T-helper 1 cell treated with Interleukin-12 subunit alpha and Interleukin-12 subunit beta and Interleukin-4 antibody, amounts not matched to agents 30 μg/mL and 1 μg/mL, for 36 hours (primary cell): Measurements from ENCODE around the gene LTB.
"Not testable (repeated sequence)": the region's sequence is repeated elsewhere in the genome, so short reads cannot be mapped to it uniquely, and the experiment has no call there.

Experiments
- H3K27ac Mint-ChIP-seq: one replicate; pipeline ENCODE4 v1.8.0; 2021; ENCODE audit warnings: mild to moderate bottlenecking, mixed read lengths
- H3K27me3 Mint-ChIP-seq: one replicate; pipeline ENCODE4 v1.8.0; 2021; ENCODE audit warnings: low read depth, mixed read lengths
- H3K36me3 Mint-ChIP-seq: one replicate; pipeline ENCODE4 v1.8.0; 2021; ENCODE audit warnings: low read depth, mixed read lengths
- H3K4me1 Mint-ChIP-seq: one replicate; pipeline ENCODE4 v1.8.0; 2021; ENCODE audit warnings: low read depth, mixed read lengths
- H3K4me3 Mint-ChIP-seq: one replicate; pipeline ENCODE4 v1.8.0; 2021; ENCODE audit warnings: mild to moderate bottlenecking, moderate library complexity, mixed read lengths
- H3K9me3 Mint-ChIP-seq: one replicate; pipeline ENCODE4 v1.8.0; 2021; ENCODE audit warnings: mixed read lengths

The LTB gene

DNA sequence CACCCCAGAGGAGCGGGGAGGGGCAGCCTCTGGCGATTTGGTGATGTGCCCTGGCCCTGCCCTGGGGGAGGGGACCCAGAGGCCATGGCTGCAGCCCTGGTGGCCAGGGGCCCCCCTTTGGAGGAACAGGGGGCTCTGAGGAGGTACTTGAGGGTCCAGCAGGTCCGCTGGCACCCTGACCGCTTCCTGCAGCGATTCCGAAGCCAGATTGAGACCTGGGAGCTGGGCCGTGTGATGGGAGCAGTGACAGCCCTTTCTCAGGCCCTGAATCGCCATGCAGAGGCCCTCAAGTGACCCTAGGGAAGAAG lies 24.0 kb downstream of the LTB start:
- Mint-ChIP-seq H3K27ac (no peak overlapping the region), H3K4me1 (peaks cover 54% of the 10 kb centered on the region), H3K27me3 (peaks cover 20% of the 10 kb centered on the region), H3K36me3 (peaks cover 36% of the 10 kb centered on the region), H3K9me3 (no peaks in the 10 kb centered on the region), H3K4me3 (peak overlapping the region; percentile 87)

DNA sequence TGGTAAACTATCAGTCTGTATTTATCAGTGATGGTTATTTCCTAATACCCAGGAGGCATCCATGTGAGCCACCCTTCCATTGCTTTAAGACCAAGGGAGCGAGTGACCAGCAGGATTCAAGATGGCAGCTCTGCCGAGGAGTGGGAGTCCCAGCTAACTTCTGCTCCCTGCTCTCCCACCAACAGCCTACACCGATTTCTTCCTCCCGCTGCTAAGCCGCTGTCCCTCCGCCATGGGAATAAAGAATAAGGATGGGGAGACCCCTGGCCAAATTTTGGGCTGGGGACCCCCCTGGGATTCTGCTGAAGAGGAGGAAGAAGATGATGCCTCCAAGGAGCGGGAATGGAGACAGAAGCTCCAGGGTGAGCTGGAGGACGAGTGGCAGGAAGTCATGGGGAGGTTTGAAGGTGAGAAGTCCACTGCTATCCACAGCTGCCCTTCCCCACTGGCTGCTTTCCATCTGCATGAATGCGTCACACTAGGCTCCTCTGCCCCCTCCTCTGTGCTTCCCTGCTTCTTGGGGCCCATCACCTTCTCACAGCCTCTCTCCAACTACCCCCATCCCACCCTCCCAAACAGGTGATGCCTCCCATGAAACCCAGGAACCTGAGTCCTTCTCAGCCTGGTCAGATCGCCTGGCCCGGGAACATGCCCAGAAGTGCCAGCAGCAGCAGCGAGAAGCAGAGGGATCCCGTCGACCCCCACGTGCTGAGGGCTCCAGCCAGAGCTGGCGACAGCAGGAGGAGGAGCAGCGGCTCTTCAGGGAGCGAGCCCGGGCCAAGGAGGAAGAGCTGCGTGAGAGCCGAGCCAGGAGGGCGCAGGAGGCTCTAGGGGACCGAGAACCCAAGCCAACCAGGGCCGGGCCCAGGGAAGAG lies 24.5 kb downstream of the LTB start:
- Mint-ChIP-seq H3K27ac (no peak overlapping the region), H3K27me3 (peaks cover 15% of the 10 kb centered on the region), H3K9me3 (no peaks in the 10 kb centered on the region), H3K36me3 (peaks cover 33% of the 10 kb centered on the region), H3K4me1 (peaks cover 50% of the 10 kb centered on the region), H3K4me3 (no peak overlapping the region)

GRCh38 chr6:31556307-31556706 lies 25.9 kb downstream of the LTB start:
- Mint-ChIP-seq H3K27ac (no peak overlapping the region), H3K9me3 (no peaks in the 10 kb centered on the region), H3K4me3 (no peak overlapping the region), H3K27me3 (peaks cover 8% of the 10 kb centered on the region), H3K4me1 (peaks cover 45% of the 10 kb centered on the region), H3K36me3 (peaks cover 30% of the 10 kb centered on the region)

DNA sequence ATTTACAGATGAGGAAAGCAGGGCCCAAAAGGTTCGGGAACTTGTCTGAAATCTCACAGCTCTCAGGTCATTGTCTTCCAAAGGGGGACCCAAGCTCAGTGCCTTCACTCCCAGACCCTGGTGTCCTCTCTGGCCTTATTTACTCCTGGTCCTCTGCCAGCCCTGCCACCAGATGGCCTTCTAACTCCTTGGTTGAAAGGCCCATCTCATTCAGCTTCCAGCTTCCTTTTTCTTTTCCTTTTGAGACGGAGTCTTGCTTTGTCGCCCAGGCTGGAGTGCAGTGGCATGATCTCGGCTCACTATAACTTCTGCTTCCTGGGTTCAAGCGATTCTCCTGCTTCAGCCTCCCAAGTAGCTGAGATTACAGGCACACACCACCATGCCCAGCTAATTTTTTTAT lies 30.9 kb downstream of the LTB start:
- H3K4me3 Mint-ChIP-seq, result peak overlapping the region; percentile 21
- peak overlapping the region; percentile 41 for H3K27ac Mint-ChIP-seq

GRCh38 chr6:31548544-31548873 lies 33.7 kb downstream of the LTB start:
- H3K27me3 Mint-ChIP-seq, result no peaks in the 10 kb centered on the region
- peaks cover 30% of the 10 kb centered on the region for H3K4me1 Mint-ChIP-seq
- no peak overlapping the region for H3K27ac Mint-ChIP-seq
- peaks cover 17% of the 10 kb centered on the region for H3K36me3 Mint-ChIP-seq
- no peaks in the 10 kb centered on the region for H3K9me3 Mint-ChIP-seq
- H3K4me3 Mint-ChIP-seq, result no peak overlapping the region

More for the DNA sequence above, 30.9 kb downstream of the LTB start:
- H3K4me1 Mint-ChIP-seq, result peaks cover 33% of the 10 kb centered on the region
- not testable (repeated sequence) for H3K9me3 Mint-ChIP-seq, H3K27me3 Mint-ChIP-seq
- H3K36me3 Mint-ChIP-seq, result peaks cover 20% of the 10 kb centered on the region

- H3K4me1 Mint-ChIP-seq, result peaks cover 35% of the 10 kb centered on the region
- H3K36me3 Mint-ChIP-seq, result peaks cover 15% of the 10 kb centered on the region
- peak overlapping the region; percentile 92 for H3K4me3 Mint-ChIP-seq
- no peaks in the 10 kb centered on the region for H3K27me3 Mint-ChIP-seq
- H3K9me3 Mint-ChIP-seq, result no peaks in the 10 kb centered on the region
- peak overlapping the region; percentile 90 for H3K27ac Mint-ChIP-seq
Measured at GRCh38 chr6:31547727-31548543, 34.3 kb downstream of the LTB start.

- Mint-ChIP-seq H3K4me3 (peak within 1 kb of the TSS; percentile 92), H3K4me1 (peaks cover 37% of the 10 kb centered on the region), H3K27ac (peak within 1 kb of the TSS; percentile 90), H3K36me3 (peaks cover 13% of the 10 kb centered on the region), H3K9me3 (no peaks in the 10 kb centered on the region), H3K27me3 (no peaks in the 10 kb centered on the region)
Measured at GRCh38 chr6:31546958-31547726, 35.1 kb downstream of the LTB start, which contains the start of gene NFKBIL1. Gene NFKBIL1, plus strand, starts transcription at chr6:31547608. Its CDS starts 87 bp downstream, at chr6:31547695.

DNA sequence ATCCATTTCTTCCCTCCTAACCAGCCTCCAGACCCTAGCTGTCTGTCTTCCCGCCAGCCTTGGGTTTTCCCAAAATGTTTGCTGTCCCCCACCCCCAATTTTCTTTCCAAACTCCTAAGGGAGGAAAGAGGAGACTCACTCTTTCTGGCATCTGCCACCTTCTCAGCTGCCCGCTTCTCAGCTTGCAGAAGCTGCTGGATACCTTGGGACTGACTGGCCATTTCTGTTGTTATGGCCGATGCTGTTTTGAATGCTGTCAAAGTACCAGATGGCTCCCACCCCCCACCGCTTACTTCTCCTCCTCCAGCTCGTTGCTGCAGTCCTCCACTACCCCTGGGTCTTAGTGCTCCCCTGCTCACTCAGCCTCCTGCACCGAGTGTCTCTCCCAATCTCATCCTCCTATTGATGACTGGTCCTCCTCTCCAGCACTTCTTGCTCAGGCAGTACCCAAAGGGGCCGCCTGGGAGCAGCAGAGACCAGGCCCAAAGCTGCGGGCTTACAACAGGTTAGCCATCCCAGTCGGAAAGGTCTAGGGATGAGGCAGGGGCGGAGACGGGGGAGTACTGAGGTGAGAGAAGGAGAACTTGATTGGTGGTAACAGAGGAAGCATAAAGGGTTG lies 35.8 kb downstream of the LTB start, which contains the start of gene ATP6V1G2:
ATP6V1G2 (minus strand) TSS at position 270 of the 619 bp plus-strand sequence; CDS start at position 221, 49 bp downstream.
- peak within 1 kb of the TSS; percentile 90 for H3K27ac Mint-ChIP-seq
- no peaks in the 10 kb centered on the region for H3K9me3 Mint-ChIP-seq
- H3K4me1 Mint-ChIP-seq, result peaks cover 38% of the 10 kb centered on the region
- no peaks in the 10 kb centered on the region for H3K27me3 Mint-ChIP-seq
- peak within 1 kb of the TSS; percentile 92 for H3K4me3 Mint-ChIP-seq
- peaks cover 12% of the 10 kb centered on the region for H3K36me3 Mint-ChIP-seq

DNA sequence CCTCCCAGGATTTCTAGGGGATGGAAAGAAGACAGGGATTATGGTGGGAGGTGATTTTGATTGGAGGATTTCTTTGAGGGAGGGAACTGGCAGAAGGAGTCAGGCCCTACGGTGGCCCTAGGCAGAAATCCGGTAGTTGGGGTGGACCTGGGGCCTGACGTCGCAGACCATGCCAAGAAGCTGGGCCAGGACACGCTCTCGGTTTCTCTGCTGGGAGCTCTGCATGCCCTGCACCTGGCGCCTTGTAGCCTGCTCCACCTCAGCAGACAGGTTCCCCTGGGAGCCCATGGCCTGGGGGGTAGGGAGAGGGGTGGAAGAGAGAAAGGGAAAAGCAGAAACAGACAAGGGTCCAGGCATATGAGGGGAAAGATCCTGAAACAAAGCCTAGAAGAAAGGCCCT lies 36.9 kb downstream of the LTB start:
- Mint-ChIP-seq H3K9me3 (no peaks in the 10 kb centered on the region), H3K4me3 (no peak overlapping the region), H3K27me3 (no peaks in the 10 kb centered on the region), H3K4me1 (peaks cover 37% of the 10 kb centered on the region), H3K36me3 (peaks cover 15% of the 10 kb centered on the region), H3K27ac (no peak overlapping the region)

- Mint-ChIP-seq H3K27ac (no peak overlapping the region), H3K4me3 (no peak overlapping the region), H3K9me3 (no peaks in the 10 kb centered on the region), H3K27me3 (no peaks in the 10 kb centered on the region), H3K36me3 (peaks cover 18% of the 10 kb centered on the region), H3K4me1 (peaks cover 42% of the 10 kb centered on the region)
Measured at GRCh38 chr6:31544676-31545075, 37.5 kb downstream of the LTB start.

- Mint-ChIP-seq H3K4me1 (peaks cover 47% of the 10 kb centered on the region), H3K36me3 (peaks cover 26% of the 10 kb centered on the region), H3K4me3 (no peak overlapping the region), H3K27ac (no peak overlapping the region), H3K27me3 (no peaks in the 10 kb centered on the region), H3K9me3 (no peaks in the 10 kb centered on the region)
Measured at GRCh38 chr6:31543639-31544038, 38.6 kb downstream of the LTB start.

DNA sequence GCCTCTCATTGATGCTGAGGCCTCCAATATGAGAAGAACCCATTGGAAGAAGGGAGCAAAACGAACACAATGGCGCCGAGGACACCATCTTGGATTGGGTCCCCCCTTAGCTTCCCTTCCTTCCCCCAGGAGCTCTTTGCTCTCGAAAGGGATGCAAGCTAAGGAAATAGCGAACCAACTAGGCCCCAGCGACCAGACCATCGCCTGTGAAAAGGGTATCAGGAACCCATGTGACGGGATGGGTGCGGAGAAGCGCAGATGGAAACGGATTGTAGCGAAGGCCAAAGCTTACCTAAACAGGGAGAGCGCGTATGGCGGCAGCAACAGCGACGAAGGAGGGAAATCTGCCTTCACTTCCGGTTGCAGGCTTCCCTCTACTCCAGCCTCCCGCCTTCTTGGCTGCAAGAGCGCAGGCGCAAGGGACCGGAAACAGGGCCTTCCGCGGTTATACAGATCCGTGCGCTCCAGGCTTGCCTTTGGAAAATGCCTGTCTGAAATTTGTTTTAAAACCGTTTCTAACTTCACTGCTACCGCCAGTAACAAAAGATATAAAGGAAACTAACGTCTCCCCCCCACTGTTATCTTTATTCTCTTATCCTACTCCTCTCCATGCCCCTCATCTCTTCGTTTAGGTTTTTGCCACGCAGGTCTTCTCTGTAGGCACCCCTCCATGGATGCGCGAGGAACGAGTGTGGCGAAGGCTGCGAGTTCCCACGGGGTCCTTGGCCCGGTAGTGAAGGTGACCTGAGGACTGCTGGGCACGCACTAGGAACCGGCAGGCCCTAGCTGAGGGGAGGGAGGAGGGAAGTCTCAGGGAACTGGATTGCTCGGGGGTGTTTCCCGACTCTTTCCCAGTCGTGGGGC lies 40.3 kb downstream of the LTB start, which contains the start of gene DDX39B:
DDX39B (minus strand) TSS at position 346 of the 864 bp plus-strand sequence. CDS start 1,471 bp downstream, outside the sequence.
- H3K27me3 Mint-ChIP-seq, result no peaks in the 10 kb centered on the region
- peaks cover 33% of the 10 kb centered on the region for H3K36me3 Mint-ChIP-seq
- peak within 1 kb of the TSS; percentile 87 for H3K27ac Mint-ChIP-seq
- peak within 1 kb of the TSS; percentile 93 for H3K4me3 Mint-ChIP-seq
- H3K4me1 Mint-ChIP-seq, result peaks cover 43% of the 10 kb centered on the region
- no peaks in the 10 kb centered on the region for H3K9me3 Mint-ChIP-seq

DNA sequence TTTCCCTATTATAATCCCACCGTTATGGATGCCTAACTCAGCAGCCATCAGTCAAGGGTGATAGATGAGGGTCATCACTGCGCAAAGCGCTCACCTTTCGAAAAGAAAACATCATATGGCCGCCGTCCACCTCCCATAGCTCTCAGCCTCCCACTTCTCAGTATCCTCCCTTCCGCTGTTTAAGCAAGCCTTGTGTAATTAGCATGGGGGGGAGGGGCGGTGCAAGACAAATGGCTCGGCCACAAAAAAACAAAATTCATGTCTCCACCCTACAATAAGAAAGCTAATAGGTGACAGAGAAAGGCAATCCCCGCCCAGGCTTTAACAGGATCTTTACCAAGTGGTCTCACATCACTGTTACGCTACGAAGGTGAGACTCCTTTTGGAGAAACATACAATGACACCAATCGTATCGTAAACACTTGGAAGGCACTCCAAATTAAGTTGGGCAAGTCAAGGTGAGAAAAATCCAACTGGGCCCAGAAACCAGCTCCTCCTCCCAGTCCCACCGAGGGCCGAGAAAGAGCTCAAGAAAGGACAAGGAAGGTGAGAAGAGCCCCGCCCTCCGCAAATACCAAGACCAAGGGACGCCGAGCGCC lies 41.1 kb downstream of the LTB start:
- Mint-ChIP-seq H3K27me3 (no peaks in the 10 kb centered on the region), H3K4me3 (peak overlapping the region; percentile 93), H3K27ac (peak overlapping the region; percentile 87), H3K9me3 (no peaks in the 10 kb centered on the region), H3K4me1 (peaks cover 41% of the 10 kb centered on the region), H3K36me3 (peaks cover 39% of the 10 kb centered on the region)
